Left ventricle myocardium inferior (tissue), 1 donor: ENCODE results near the gene SLC6A9. TPM values are rescaled to one million over a fixed set of nuclear protein-coding genes. Genes with fewer than 3 reads are reported as not detected.

Experiments used
- DNase-seq: peaks from one replicate; pipeline ENCODE4 v3.0.0-alpha.2; 2020
- H3K27ac ChIP-seq: fragments of 200-600 bp; replicated peaks from 2 replicates; pipeline ENCODE4 v1.8.0; 2021
- H3K27me3 ChIP-seq: fragments of 200-600 bp; 2 replicates; pipeline ENCODE4 v1.8.0; 2021; ENCODE audit warnings: low read depth
- H3K36me3 ChIP-seq: fragments of 200-600 bp; 2 replicates; pipeline ENCODE4 v1.8.0; 2021
- H3K4me1 ChIP-seq: fragments of 200-600 bp; 2 replicates; pipeline ENCODE4 v1.8.0; 2021
- H3K4me3 ChIP-seq: fragments of 200-600 bp; 2 replicates; pipeline ENCODE4 v1.8.0; 2021; ENCODE audit warnings: mild to moderate bottlenecking, moderate library complexity
- H3K9me3 ChIP-seq: fragments of 200-600 bp; replicated peaks from 2 replicates; pipeline ENCODE4 v1.8.0; 2021
- intact Hi-C: fragments of 100-400 bp; cut with micrococcal nuclease; formaldehyde crosslinking; loops from one replicate; pipeline ENCODE4 v1.11.0; 2022
- total RNA-seq: library from RNA; stranded (reverse); fragmentation: NEBNext Ultra II Directional; extraction: Animal tissue kit (Norgen Biotek cat#: 25700); gene quantifications from one replicate; pipeline ENCODE4 v1.2.1, GENCODE V29; 2021
- TF ChIP-seq, protein P1 (sequence below): fragments of 200-600 bp; IDR thresholded peaks from 2 replicates; pipeline ENCODE4 v1.8.0; 2021; ENCODE audit warnings: antibody characterized with exemption, mild to moderate bottlenecking, borderline replicate concordance
- donor health status: DM: no; HTN: yes; CAD: no; lungs with severe emphysema.

SLC6A9 gene
- total RNA-seq, 1 donor from 2014 or later, result 1.2 TPM

DNA sequence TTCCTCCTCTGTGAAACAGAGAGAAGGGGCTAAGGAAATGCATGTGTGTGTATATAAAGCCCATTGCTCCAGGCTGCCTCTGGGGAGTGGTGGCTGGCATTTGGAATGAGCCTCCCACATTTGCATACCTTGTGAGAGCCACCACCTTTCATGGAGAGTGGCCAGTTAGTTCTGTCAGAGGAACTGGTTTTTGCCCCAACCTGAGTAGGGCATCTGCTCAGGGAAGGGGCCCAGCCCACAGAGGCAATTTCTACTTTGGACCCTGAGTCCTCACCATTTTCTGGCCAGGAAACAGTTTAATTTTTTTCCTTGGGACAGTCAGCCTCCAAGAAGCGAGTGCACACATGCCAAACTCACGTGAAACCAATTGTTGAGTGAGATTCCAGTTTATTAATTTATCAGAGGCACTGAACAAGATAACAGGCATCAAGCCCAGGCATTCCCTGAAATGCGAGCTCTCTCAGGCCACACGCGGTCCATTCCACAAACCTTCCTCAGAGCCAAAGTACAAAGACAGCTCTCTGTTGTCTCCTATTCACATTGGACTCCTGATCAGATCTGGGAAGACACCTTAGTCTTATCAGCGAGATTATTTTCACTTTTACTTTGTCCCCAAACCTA is 1.0 kb upstream of the SLC6A9 start:
- Histone ChIP-seq H3K4me1 (peaks cover 51% of the 10 kb centered on the region), H3K27ac (peak overlapping the region; percentile 12), H3K27me3 (no peaks in the 10 kb centered on the region), H3K4me3 (no peak overlapping the region), H3K9me3 (no peaks in the 10 kb centered on the region), H3K36me3 (no peaks in the 10 kb centered on the region)
- TF ChIP-seq, protein P1, sequence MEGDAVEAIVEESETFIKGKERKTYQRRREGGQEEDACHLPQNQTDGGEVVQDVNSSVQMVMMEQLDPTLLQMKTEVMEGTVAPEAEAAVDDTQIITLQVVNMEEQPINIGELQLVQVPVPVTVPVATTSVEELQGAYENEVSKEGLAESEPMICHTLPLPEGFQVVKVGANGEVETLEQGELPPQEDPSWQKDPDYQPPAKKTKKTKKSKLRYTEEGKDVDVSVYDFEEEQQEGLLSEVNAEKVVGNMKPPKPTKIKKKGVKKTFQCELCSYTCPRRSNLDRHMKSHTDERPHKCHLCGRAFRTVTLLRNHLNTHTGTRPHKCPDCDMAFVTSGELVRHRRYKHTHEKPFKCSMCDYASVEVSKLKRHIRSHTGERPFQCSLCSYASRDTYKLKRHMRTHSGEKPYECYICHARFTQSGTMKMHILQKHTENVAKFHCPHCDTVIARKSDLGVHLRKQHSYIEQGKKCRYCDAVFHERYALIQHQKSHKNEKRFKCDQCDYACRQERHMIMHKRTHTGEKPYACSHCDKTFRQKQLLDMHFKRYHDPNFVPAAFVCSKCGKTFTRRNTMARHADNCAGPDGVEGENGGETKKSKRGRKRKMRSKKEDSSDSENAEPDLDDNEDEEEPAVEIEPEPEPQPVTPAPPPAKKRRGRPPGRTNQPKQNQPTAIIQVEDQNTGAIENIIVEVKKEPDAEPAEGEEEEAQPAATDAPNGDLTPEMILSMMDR, result no peak
- DNase-seq, result no peak
- intact Hi-C loops, result no loop called here

- peak overlapping the region; percentile 93 for H3K4me3 ChIP-seq
- peak overlapping the region; percentile 78 for H3K27ac ChIP-seq
- H3K27me3 ChIP-seq, result no peaks in the 10 kb centered on the region
- peak; percentile 42 for DNase-seq
- H3K36me3 ChIP-seq, result no peaks in the 10 kb centered on the region
- no peaks in the 10 kb centered on the region for H3K9me3 ChIP-seq
- H3K4me1 ChIP-seq, result peaks cover 38% of the 10 kb centered on the region
- intact Hi-C loops, result no loop called here
- TF ChIP-seq, protein P1, result peak; percentile 38
These were observed 534 bp downstream of the SLC6A9 start for GRCh38 chr1:44030605-44031251.

- peak; percentile 89 for DNase-seq
- Histone ChIP-seq H3K27ac (peak overlapping the region; percentile 78), H3K36me3 (no peaks in the 10 kb centered on the region), H3K4me3 (peak overlapping the region; percentile 93), H3K4me1 (peaks cover 32% of the 10 kb centered on the region), H3K27me3 (no peaks in the 10 kb centered on the region), H3K9me3 (no peaks in the 10 kb centered on the region)
- TF ChIP-seq, protein P1, result no peak
- intact Hi-C loops, result no loop called here
These were observed 1.2 kb downstream of the SLC6A9 start for GRCh38 chr1:44029911-44030604.

DNA sequence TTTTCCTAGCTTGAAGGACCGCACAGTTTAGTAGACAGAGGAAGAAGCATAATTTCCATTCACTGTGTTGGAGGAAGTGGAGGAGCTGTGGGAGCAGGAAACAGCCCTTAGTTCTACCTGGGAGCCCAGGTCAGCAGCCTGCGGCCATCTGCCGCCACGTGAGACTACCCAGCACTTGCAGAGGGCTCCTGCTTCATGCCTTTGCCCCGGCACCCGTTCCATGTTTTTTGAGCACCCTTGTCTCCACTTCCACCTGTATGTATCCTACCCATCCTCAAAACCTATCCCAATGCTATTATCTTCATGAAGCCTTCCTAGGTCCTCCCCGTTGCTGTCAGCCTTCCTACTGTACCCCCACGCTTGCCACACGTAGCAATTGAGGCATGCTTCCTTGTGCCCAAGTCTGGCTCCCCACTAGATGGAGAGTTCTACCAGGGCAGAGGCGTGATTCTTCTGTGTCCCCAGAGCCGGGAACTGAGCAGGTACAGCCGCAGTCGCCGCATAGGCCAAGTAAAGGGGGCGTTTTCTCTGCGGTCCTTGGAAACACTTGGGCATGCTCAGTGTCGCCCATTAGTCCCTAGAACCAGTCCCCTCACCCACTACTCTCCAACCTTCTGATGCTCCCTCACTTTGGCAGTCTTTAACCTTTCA is 1.9 kb downstream of the SLC6A9 start:
- Histone ChIP-seq H3K36me3 (no peaks in the 10 kb centered on the region), H3K9me3 (no peaks in the 10 kb centered on the region), H3K27me3 (no peaks in the 10 kb centered on the region), H3K4me1 (peaks cover 27% of the 10 kb centered on the region), H3K27ac (peak overlapping the region; percentile 78), H3K4me3 (peak overlapping the region; percentile 93)
- DNase-seq, result no peak
- intact Hi-C loops, result no loop called here
- TF ChIP-seq, protein P1, result no peak

DNA sequence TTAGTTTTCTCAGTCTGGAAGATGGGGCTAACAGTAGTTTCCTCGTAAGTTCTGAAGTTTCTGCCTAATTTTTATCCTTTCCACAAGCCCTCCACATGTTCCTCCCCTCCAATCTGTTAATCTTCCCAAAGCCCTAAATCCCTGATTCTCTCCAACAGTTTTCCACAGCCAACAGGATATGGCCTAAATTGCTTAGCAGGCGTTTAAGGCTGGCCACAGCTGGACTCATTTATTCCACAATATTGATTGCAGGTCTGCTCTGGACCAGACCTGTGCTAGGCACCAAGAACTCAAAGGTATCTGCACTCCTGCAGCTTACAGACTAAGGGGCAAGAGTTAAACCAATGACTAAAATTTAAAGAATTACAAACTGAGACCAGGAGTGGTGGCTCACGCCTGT is 3.9 kb downstream of the SLC6A9 start:
- Histone ChIP-seq H3K9me3 (no peaks in the 10 kb centered on the region), H3K27me3 (peaks cover 6% of the 10 kb centered on the region), H3K4me3 (no peak overlapping the region), H3K27ac (no peak overlapping the region), H3K36me3 (no peaks in the 10 kb centered on the region), H3K4me1 (peaks cover 27% of the 10 kb centered on the region)
- no peak for DNase-seq
- intact Hi-C loops, result no loop called here
- TF ChIP-seq, protein P1, result no peak
